ENCODE results near the gene GCNA.

DNA sequence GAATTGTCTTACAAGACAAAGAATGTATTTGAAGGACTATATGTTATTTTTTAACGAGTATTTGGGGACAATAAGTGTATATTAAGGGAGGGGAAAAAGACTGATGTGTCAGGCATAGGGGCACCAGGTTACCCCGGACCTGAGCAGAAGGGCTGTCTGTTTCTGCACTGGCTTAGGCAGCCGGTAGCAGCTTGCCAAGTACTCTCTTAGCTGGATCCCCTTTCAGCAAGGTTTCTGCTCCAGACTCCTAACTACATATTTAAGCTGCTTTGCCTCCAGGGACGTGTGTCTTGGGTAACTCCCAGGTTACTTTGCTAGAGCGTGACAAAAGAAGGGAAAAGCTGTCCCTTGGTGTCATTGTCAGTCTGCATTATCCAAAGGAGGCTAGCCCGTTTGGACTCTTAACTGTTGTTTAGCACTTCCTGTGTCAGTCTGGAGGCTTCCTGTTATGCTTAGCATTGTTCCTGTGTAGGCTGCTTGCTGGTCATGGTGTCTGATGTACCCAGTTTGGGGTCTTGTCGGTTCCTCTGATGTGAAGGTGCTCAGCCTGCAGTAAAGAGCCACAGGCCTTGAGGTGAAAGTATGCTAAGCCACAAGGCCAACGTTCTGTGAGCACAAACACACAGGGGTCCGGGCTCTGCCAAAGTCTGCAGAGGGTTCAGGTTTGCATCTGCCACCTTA lies 28.4 kb downstream of the GCNA start:
- TF ChIP-seq, protein P1, sequence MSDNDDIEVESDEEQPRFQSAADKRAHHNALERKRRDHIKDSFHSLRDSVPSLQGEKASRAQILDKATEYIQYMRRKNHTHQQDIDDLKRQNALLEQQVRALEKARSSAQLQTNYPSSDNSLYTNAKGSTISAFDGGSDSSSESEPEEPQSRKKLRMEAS (IDR thresholded peaks at IDR 0.05; ENCODE audit: low read depth), result no peak
- TF ChIP-seq FOXM1 (IDR thresholded peaks at IDR 0.05; ENCODE audit: low read depth) (no peak), ELF1 (IDR thresholded peaks at IDR 0.05) (no peak), CTCF (IDR thresholded peaks at IDR 0.05) (no peak), SIN3A (IDR thresholded peaks at IDR 0.05; ENCODE audit: borderline replicate concordance, low read depth, low read length) (no peak), GATA2 (CRISPR knock-in tag; IDR thresholded peaks at IDR 0.05) (no peak)
